Measurements from ENCODE around the gene TGFBR2.
A peak's percentile ranks its signal among the peaks of the same experiment; 100 is the strongest.

The TGFBR2 gene

DNA sequence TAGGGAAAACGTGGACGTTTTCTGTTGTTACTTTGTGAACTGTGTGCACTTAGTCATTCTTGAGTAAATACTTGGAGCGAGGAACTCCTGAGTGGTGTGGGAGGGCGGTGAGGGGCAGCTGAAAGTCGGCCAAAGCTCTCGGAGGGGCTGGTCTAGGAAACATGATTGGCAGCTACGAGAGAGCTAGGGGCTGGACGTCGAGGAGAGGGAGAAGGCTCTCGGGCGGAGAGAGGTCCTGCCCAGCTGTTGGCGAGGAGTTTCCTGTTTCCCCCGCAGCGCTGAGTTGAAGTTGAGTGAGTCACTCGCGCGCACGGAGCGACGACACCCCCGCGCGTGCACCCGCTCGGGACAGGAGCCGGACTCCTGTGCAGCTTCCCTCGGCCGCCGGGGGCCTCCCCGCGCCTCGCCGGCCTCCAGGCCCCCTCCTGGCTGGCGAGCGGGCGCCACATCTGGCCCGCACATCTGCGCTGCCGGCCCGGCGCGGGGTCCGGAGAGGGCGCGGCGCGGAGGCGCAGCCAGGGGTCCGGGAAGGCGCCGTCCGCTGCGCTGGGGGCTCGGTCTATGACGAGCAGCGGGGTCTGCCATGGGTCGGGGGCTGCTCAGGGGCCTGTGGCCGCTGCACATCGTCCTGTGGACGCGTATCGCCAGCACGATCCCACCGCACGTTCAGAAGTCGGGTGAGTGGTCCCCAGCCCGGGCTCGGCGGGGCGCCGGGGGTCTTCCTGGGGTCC is at the start of gene TGFBR2:
TGFBR2 (plus strand) TSS at position 301 of the 731 bp plus-strand sequence; CDS start at position 584, 283 bp downstream.
- DNase-seq (ENCODE audit: low spot score), result peak; percentile 81

DNA sequence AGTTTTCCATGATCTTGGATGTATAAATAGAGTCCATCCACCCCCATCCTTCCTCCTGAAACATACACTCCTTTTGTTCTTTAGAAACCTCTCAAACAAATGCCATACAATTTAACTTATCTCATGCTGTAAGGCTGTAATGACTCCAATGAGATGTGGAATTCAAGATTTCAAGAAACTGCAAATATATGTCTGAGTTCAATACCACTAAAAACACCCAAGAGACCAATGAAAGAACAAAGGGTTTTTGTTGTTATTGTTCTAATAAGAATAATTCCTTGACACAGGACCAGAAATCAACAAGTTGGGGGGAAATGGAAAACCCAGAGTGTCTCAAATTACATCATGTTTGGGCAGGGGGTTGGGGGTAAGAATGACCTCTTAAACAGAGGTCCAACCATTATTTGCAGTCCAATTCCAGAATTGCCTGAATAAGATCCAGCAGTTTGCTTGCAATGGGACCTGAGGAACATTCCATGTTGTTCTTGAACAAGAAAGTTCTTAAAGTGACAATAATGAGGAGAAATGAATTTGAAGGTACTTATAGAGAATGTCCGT is 48.6 kb upstream of the TGFBR2 start:
- no peak for DNase-seq (ENCODE audit: low spot score)

DNA sequence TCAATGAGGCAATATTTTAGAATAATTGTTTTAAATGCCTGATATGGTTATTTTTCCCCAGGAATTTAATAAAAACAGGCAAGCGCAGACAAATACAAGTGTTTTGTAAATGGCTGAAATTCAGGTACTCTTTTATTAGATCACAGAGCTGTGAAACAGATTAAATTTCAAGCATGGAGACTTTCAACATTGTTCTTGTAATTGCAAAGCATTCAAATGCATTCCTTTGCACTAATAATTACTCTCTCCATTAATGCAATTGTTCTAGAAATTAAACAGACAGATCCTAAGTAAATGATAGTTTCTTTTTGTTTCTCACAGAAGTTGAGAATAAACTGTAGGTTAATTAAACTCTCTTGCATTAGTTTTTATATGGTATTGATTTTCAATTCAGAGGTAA is 42.4 kb upstream of the TGFBR2 start:
- no peak for DNase-seq (ENCODE audit: low spot score)

DNA sequence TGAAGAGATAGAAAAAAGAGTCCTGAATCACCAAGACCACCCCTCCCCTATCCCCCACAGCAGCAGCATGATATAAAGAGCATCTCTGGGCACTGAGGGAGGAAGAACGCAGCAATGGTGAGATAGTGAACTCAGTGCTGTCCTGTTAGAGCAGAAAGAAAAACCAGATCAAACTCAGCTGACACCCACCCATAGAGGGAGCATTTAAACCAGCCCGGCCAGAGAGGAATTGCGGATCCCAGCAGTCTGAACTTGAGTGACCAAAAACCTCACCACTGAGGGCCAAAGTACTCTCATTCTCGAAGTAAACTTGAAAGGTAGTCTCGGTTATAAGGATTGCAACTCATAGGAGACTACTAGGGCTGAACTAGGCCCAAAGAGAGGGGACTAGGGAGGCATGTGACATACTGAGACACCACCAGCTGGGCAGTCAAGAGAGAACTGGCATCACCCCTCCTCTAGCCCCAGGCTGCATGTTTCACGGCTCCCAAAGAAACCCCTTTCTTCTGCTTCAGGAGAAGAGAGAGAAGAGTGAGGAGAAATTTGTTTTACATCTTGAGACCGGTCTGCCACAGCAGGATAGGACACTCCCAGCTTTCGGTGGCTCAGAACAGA is 39.2 kb upstream of the TGFBR2 start:
- no peak for DNase-seq (ENCODE audit: low spot score)

DNA sequence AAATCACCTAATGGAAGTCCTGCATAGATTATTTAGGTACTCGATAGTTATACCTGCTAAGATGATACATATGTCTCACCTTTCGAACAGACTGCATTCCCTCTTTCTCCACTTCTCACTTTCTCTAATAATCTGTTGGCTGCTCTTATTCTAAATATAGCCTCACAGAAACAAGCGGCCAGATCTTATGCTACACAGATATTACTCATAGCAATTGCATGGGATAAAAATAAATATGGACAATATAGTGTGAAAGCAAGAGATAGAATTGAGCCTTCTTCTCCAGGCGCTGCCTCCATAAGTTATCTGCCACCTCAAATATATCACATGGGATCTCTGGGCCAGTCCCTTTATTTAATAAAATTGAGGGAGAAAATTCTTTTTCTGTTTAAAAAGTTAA is 29.5 kb upstream of the TGFBR2 start:
- no peak for DNase-seq (ENCODE audit: low spot score)

DNA sequence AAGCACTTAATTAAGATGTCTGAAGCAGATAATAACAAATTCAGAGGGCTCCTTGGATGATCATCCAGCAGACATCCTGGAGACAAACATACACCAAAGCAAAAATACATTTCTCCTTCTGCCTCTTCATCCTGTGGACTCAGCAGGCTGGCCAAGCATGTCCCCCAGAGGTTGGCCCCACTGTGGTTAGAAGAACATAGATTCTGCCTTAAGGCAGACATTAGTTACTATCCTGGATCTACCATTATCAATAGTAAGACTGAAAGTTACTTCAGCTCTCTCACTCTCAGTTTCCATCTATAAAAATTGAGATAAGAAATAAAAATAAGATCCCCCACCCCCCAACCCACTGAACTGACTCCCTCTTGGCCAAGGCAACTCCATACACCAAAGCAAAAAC is 28.6 kb upstream of the TGFBR2 start:
- DNase-seq (ENCODE audit: low spot score), result no peak

DNA sequence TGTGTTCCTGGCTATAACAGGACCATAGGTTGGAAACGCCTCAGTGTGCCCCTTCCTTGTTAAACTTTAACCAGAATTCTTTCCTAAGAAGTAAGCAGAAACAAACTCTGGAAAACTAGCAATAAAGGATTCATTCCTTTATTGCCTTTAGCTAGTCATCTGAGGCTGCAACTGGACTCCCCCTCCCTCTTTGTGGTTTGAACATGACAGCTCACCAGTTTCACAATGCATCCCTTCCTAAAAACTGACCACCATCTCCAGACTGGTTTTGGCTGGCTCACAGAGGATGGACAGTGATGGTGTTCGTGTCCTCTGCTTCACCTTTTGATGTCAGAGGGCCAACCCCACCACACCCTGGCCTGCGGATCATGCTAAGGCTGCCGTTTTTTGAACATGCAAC is 27.9 kb upstream of the TGFBR2 start:
- DNase-seq (ENCODE audit: low spot score), result no peak

DNA sequence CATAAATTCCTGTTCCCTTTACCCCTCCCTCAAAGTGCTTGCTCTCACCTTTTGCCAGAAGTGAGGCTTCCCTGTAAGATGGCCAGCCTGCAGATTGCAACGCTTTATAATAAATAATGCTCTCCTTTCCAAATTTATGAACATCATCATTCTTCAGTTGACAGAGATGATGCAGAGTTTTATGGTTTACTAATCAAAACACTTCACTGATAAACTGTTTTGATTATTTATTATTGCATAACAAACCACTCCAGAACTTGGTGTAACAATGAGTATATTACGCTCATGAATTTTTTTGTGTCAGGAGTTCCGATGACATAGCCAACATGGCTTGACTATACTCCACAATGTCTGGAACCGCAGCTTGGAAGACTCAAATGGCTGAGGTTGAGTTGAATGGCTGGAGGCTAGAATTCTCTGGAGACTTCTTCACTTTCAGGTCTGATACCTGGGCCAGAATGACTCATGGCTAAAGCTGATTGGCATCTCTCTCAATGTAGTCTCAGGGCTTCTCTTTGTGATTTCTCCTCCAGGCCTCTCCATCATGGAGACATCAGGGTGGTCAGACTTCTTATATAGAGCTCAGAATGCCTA is 27.3 kb upstream of the TGFBR2 start:
- no peak for DNase-seq (ENCODE audit: low spot score)

DNA sequence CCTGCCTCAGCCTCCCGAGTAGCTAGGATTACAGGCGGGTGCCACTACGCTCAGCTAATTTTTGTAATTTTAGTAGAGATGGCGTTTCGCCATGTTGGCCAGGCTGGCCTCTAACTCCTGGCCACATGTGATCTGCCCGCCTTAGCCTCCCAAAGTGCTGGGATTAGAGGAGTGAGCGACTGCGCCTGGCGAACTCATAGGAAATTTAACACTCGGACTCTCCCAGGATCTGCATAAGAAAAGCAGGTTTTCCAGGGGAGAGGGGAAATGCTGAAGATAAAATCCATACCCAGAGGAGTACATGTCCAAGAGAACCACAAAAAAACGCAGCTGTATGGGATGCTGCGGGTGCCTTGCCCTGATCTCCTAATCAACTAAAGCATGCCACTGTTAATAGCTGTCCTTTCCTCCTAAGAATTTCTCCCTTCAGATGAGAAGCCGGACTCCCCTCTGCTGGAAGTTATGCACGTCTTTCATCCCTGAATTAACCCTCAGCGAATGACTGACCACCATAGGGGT is 25.3 kb upstream of the TGFBR2 start:
- DNase-seq (ENCODE audit: low spot score), result no peak

DNA sequence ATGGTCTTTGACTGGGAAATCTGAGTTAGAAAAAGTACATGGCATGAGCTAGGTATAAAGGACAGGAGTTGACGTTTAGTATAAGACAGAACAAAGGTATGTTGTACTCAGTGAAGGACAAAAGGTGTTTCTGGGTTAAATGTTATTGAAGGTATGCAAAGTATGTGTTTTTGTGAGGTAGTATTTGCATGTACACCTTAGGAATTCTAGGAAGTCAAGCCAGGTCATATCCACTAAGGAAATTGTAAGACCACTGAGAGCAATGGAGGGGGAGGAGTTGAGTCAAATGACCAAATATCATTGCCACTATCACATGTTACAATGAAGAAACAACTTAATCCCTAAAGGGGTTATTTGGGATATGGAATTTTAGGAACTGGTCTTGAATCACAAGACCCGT is 24.4 kb upstream of the TGFBR2 start:
- DNase-seq (ENCODE audit: low spot score), result no peak

DNA sequence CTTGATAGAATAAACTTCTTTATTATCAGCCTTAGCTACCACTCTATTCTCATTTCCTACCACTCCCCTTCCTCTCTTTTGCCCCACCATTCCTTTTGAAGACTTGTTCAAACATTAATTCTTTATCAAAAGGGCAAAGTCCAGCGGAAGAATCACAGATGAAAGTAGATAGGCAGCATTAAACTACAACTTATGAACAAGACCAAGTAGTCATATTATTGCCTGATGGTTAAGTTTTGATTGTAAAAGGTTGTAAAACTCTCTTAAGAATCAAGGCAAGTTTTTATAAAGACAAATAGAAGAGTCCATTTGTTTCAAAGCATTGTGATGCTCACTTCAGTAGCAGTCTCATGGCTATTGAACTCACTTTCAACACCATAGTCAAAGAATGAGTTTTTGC is 22.4 kb upstream of the TGFBR2 start:
- no peak for DNase-seq (ENCODE audit: low spot score)

DNA sequence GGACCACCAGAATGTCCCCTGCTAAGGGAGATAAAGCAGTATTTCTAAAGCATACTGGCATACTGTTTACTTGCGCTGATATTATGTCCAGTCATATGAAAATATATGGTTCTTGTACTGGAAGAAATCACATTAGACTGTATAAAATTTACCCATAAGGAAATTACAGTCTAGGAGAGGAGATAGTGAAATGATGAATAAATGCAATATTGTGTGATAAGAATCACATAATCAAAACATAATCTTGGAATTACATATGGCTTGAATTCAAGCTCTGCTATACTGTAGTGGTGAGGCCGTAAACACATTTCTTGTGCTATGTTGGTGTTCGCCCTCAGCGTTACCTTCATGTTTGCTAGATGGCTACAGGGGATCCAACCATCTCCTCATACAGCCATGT is 20.7 kb upstream of the TGFBR2 start:
- no peak for DNase-seq (ENCODE audit: low spot score)

DNA sequence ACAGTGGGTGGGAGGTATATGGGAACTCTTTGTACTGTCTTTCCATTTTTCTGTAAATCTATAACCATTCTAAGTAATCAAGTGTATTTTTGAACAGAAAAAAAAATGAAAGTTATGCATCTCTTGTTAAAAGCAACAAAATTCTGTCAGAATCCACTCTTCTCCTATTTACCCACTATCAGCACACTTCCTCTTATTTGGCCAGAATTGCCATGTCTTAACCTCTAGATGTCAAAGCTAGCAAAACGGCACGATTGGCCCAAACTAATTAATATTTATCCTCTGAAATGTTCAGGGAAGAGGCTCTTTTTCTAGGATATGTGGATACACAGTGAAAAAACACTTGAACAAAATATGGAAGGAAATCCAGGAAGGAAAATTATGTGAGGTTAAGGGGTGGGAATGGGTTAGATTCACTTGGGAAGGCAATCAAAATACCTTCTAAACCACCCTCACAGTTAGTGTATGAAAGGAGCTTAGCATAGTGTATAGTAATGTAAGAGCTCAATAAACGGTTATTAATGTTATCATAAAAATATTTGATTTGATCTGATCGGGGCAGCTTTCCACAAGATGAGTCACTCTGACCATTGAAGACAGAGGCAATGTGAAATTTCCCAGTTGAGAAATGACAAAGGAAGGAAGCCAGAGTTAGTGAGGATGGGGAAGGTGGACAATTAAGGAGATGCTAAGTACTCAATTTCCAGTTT is 20.1 kb upstream of the TGFBR2 start:
- no peak for DNase-seq (ENCODE audit: low spot score)

DNA sequence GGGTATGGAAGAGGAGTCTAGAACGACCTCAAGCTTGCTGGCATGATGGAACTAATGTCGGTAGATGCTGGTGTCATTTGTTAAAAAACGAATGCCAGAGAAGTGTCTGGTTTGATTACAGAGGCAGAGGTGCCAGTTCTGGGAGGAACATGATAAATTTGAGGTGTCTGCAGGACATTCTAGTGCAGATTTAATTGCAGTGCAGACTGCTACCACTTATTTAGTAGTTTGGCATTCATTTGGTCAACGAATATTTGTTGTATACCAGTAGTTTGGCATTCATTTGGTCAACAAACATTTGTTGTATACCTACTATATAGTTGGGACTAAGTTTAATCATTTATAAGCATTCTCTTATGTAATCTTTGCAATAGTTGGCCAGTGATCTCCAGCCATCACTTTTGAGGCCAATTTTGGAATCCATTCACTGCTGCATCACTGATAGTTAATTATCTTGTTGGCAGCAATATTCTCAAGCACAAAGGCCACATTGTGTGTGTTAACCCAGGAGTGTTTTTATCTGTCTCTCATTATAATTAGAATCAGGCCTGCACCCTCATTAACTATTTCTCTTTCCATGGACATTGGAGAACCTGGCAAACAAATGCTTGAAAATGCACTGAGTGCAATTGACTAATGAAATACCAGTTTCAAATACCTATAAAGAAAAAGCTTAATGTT is 19.5 kb upstream of the TGFBR2 start:
- DNase-seq (ENCODE audit: low spot score), result no peak

DNA sequence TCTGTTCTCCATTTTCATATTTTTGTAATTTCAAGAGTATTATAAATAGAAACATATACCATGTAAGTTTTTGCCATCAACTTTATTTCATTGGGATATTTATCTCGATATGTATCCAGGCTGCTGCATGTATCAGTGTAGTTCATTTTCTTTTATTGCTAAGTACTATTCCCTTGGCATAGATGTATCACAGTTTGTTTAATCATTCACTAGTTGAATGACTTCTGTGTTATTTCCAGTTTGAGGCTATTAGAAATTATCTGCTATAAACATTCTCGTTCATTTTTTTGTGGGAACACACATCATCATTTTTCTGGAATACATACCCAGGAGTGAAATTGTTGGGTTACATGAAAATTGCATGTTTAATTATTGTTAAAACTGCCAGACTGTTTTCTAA is 18.5 kb upstream of the TGFBR2 start:
- DNase-seq (ENCODE audit: low spot score), result no peak

DNA sequence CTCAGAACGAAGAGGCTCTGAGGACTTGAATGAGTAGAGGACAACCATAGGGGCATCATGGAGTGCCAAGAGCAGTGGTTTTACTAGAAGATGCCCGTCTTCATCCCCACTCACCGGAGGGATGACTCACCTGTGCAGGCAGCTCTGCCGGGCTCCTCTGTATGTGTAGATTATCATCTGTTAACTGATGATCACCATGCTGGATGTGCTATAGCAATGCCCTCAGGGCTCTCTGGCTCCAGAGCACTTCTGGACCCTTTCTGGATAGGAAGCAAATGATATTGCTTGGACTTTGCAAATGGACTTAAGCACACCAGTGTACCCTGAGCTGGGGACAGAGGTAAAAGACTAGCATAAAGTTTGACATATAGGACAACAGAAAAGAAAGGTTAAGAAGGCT is 10.2 kb upstream of the TGFBR2 start:
- DNase-seq (ENCODE audit: low spot score), result no peak

DNA sequence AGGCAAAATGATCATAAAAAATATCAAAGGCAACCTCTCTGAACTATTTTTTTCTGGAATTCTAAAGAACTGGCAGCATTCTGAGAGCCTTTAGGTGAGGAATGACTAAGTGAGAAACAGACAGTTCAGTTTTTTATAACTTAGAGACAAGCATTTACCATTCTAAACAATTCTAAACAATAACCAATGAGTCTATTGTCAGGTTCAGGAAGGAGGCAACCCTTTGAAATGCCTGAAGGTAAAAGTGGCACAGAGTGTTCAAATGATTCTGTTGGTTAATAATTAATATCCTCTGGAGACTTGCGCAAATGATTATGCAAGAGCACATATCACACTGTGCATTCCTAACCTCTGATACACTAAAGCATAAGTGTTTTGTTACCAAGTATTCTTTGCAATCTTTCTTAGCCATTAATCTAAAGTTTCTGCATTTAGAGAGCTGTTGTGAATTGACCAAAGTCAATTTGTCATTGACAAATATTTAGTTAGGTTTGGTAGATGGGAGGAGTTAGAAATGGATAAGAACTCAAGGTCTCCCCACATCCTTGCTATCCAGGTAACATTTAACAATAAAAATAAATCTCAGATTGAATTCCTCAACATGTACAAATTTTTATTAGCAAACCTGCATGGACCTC is 9.2 kb upstream of the TGFBR2 start:
- no peak for DNase-seq (ENCODE audit: low spot score)

DNA sequence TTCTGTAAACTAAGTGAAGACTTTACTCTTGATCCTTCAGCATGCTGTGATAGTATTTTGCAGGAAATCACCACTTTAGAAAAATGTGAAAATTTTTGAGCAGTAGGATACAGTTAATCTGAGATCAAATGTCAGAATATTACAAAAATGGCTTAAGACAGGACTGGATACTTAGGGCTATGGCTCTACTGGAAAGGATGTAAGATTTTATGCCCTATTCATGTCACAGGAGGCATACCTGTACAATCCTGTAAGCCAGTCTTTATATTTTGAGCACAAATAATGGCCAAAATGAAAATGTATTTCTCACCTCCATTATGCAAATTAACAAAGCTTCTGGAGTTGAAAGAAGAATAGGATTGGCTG is 8.6 kb upstream of the TGFBR2 start:
- no peak for DNase-seq (ENCODE audit: low spot score)

DNA sequence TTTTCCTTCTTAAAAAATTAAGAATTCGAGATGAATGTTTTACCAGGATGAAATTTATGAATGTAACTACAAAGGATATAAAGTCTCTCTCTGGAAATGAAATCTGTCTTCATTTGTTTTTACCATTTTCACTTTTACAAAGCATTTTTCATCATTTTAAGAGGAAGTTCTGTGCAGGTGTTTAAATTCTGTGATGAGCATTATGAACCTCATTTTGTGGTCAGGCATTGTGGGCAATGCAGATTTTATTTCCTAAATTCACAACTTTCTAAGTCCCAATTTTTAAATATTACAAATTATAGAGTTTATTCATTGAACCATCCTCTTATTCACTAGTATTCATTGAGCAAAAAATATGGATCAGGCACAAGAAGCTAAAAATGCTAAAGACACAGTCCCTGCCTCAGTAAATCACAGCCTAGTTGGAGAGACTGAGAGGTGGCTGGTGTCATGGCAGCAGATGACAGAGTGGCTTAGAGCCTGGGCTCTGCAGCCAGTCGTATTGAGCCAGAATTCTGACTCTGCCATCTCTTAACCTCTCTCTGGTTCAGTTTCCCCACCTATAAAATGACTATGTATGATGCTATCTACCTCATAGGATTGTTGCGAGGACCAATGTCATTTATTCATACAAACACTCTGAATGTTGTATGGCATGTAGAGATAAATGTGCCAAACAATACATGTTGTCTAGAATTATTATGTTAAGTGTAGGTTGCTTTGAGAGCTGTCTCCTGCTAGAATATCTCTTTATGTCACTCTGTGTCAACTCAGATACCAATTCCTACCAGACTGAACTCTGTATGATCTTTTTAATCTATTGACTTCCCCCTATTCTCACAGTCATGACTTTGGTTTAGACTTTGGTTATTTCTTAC is 7.5 kb upstream of the TGFBR2 start:
- no peak for DNase-seq (ENCODE audit: low spot score)

DNA sequence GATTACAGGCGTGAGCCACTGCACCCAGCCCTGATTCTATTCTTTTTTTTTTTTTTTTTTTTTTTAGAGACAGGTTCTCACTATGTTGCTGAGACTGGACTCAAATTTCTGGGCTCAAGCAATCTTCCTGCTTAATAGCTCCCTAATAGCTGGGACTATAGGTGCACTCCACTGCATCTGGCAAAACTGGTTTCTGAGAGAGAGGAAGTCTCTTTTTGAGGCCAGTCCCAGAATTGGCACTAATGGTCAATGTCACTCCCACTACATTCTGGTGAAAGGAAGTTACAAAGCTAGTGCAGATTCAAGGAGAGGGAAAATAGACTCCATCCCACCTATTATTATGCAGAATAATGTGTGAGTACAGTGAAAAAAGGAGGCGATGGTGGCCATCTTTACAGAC is 5.8 kb upstream of the TGFBR2 start:
- DNase-seq (ENCODE audit: low spot score), result no peak

All from CD4-positive, alpha-beta T cell treated with Interleukin-6 at 100 ng/mL for 8 hours (primary cell).